ENCODE measurements around the gene SMURF1.

SMURF1 gene

GRCh38 chr7:99141841-99142726 lies 1.8 kb downstream of the SMURF1 start:
- in situ Hi-C loops (cut with MboI; ENCODE audit: low sequenced_read_pairs), result no loop called here

DNA sequence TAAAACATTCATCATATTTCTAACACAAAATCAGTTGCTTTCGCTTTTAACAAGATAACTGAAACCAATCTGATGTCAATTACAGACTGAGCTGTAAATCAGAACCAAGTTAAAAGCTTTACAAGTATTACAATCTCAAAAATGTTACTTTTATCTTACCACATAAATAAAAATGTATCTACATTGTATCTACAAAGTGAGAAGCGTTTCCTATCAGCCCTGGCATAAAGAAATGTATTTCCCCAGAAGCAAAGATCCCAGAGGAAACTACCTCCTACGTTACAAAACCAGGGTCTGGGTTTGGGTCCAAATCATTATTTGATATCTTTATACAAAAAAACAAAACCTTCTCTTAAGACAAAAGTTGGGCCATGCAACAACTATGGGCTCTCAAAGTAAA lies 2.6 kb downstream of the SMURF1 start:
- in situ Hi-C loops (cut with MboI; ENCODE audit: low sequenced_read_pairs), result no loop called here

DNA sequence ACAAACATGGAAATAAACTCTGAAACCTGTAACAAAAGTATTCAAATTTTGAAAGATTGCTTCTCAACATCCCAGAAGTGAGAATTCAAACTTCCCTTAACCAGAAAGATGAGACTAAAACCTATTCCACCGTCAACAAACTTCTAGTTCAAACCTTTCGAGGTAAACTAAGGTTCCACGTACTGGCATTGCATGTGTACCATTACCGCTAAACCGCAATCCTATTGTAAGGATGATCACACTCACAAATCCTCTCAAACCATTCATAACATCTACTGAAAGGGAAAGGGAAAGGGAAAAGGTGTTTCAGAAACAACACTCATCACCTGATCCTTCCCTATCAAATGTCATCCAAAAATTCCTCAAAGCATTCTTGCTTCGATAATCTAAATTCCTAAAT lies 3.1 kb downstream of the SMURF1 start:
- in situ Hi-C loops (cut with MboI; ENCODE audit: low sequenced_read_pairs), result no loop called here

DNA sequence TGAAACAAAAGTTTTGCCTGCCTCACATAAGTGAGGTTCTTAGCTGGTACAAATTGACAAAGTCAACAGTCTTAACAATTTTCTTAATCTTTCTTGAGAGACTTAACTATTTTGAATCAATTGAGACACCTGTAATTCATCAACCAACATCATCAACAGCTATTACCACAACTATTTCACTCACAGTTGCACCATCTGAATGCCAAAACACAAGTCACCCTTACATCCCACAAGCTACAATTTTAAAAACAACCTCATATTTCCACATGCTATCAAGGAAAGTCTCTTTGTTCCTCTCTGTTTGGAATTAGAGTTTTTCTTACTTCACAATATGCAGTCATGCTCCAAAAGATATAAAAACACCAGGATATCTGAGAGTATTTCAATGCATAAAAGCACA lies 4.9 kb downstream of the SMURF1 start:
- in situ Hi-C loops (cut with MboI; ENCODE audit: low sequenced_read_pairs), result no loop called here

DNA sequence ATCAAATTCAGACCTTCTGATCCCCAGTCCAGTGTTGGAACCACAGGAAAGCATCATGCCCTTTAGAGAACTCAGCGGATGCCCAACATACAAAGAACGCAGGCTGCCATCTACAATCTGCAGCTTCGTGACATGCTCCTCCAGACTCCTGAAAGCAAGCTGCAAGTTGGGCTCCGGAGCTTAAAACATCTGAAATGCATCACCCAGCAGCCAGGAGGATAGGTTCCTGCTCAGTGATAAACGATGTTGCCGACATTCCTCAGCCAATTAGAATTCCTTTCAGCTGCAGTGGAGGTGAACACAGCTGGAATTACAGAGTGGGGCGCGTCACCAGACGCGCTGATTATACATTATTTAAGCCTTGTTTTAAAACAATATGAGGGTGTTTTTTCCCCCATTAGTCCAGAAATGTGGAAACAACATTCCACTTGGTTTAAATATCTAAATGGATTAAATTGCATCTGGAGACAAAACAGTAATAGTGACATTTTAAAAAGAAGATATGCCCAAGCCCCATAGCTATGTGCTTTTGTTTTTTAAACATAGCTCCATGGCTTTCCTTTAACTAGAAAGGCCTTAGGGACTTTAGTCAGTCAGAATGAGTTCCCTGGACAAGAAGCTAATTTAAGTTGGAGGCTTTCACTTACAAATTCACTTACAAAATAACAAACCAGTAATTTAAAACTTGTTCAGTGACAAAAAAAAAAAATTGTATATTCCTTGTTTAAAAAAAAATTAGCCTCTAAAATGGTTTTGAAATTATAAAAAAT lies 6.3 kb downstream of the SMURF1 start:
- in situ Hi-C loops (cut with MboI; ENCODE audit: low sequenced_read_pairs), result no loop called here

DNA sequence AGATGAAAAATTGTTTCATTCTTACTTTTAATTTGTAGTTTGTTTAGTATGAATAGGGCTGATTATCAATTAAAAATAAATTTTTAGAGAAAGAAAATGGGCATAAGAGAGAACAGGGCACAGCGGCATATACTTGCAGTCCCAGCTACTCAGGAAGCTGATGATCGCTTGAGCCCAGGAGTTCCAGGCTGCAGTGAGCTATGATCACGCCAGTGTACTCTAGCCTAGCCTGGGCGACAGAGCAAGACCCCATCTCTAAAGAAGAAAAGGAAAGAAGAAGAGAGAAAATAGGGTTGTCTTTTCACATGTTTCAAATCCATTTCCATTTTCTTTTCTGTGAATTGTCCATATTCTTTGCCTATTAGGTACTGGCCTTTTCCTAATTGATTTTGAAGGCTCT lies 8.0 kb downstream of the SMURF1 start:
- in situ Hi-C loops (cut with MboI; ENCODE audit: low sequenced_read_pairs), result no loop called here

- in situ Hi-C loops (cut with MboI; ENCODE audit: low sequenced_read_pairs), result no loop called here
Measured at GRCh38 chr7:99133766-99134564, 9.9 kb downstream of the SMURF1 start.

DNA sequence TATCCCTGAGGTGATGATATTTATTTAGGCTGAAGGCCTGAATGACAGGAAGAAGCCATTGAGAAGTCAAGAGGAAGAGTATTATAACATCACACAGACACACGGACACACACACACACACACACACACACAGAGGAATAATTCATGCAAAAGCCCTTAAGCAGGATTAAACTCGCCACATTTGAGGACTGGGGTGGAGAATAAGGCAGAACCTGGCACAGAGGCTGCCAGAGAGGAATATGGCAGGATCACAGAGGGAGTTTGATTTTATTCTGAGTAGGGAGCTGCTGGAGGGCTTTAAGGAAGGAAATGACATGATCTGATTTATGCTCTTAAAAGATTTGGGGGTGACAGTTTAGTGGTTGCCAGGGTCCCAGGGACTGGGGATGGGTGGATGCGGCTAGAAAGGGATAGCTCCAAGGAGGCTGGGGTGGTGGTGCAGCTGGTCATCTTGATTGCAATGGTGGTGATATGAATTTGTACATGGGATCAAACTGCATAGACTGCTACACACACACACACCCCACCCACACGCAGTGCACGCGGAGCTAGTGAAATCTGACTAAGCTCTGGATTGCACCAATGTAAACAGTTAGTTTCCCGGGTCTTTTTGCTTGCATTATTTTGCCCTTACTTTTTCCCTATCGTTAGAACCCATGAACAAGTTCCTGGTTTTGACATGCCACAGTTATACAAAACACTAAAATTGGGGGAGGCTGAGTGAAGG lies 11.2 kb downstream of the SMURF1 start:
- in situ Hi-C loops (cut with MboI; ENCODE audit: low sequenced_read_pairs), result no loop called here

GRCh38 chr7:99131290-99131689 lies 12.6 kb downstream of the SMURF1 start:
- in situ Hi-C loops (cut with MboI; ENCODE audit: low sequenced_read_pairs), result no loop called here

DNA sequence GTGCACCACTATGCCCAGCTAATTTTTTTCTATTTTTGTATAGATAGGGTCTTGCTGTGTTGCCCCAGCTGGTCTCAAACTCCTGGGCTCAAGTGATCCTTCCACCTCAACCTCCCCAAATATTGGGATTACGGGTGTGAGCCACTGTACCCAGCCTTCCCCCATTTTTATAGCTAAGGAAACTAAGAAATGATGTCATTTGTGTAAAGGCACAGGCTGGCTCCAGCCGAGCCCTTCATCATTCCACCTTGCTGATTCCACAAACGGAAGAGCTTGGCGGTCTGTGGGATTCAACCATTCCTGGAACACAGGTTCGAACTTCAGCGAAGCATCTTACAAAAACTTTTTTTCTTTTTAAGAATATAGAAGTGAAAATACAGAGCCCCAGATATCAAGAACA lies 14.4 kb downstream of the SMURF1 start:
- in situ Hi-C loops (cut with MboI; ENCODE audit: low sequenced_read_pairs), result no loop called here

DNA sequence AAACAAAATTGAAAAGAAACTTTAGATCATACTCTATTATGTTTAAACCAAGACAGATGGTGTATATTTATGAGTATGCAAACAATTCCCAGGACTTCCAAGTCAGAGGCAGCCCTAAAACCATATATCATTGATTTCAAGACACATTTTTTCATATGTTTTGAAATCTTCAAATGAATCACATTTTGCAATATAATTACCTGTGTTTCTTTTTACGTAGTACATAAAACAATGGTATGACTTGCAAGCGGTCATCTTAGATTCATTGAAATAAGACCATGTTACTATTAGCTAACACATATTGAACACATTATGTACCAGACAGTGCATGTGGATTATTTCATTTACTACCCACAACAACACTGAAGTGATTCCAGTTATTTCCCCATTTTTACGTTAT lies 14.9 kb downstream of the SMURF1 start:
- in situ Hi-C loops (cut with MboI; ENCODE audit: low sequenced_read_pairs), result no loop called here

GRCh38 chr7:99128076-99128950 lies 15.6 kb downstream of the SMURF1 start:
- in situ Hi-C loops (cut with MboI; ENCODE audit: low sequenced_read_pairs), result no loop called here

DNA sequence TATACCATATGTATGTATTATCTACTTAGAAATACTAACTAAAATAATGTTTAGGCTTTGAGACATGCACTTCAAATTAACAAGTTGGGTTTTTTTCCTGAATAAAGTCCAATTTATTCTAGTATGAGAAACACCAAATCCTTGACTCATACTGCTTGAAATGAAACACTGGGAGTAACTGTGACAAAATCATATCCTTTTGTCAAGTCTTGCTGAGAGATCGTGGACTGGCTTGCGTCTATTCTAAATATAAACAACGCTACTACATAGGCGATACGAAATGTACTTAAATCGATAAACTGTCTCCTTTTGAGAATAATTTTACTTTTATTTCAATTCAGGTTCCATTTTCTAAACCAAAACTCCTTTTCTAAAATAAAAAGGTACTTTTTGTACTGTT lies 16.3 kb downstream of the SMURF1 start:
- in situ Hi-C loops (cut with MboI; ENCODE audit: low sequenced_read_pairs), result no loop called here

GRCh38 chr7:99126921-99127553 lies 16.9 kb downstream of the SMURF1 start:
- in situ Hi-C loops (cut with MboI; ENCODE audit: low sequenced_read_pairs), result no loop called here

GRCh38 chr7:99125505-99125865 lies 18.4 kb downstream of the SMURF1 start:
- in situ Hi-C loops (cut with MboI; ENCODE audit: low sequenced_read_pairs), result no loop called here

DNA sequence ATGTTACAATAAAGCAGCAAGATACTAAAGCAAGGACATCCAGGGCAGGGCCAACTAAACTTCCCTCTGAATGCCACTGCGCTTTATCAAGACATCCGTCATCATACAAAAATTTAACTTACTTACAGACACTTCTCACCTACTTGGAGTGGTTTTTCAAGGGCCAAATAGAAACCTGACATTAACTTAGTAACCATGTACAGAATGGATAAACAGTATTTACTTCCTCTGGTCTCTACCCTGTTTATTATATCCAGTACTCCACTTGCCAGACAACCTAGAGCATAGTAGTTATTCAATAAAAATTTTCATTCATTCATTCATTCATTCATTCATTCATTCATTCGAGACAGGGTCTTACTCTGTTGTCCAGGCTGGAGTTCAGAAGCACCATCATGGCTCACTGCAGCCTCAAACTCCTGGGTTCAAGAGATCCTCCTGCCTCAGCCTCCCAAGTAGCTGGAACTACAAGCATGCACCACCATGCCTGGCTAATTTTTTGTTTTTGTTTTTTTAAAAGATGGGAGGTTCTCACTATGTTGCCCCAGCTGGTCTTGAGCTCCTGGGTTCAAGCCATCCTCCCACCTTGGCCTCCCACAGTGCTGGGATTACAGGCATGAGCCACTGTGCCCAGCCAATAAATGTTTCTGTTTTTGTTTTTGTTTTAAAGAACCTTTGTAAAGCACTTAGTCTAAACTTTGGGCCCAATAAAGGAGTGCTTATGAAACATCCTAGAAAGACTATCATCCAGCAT lies 19.0 kb downstream of the SMURF1 start:
- in situ Hi-C loops (cut with MboI; ENCODE audit: low sequenced_read_pairs), result no loop called here

DNA sequence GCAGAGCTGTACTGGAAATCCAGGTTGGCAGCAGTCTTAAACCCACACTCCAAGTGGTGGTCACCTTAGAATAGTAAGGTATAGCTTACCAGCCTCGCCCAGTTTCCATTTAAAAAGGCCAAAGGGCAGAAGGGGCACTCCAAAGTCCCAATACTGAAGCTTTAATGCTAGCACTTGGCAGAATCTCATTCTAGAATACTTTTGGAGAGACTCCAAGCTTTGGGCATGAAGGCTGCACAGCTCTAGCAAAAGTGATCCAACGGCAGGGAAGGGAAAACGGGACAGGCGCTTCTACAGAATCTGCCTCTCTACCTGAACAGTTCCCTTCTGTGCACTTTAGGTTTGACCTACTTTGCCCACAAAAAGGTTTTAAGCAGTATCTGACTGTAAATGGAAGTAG lies 19.7 kb downstream of the SMURF1 start:
- in situ Hi-C loops (cut with MboI; ENCODE audit: low sequenced_read_pairs), result no loop called here

DNA sequence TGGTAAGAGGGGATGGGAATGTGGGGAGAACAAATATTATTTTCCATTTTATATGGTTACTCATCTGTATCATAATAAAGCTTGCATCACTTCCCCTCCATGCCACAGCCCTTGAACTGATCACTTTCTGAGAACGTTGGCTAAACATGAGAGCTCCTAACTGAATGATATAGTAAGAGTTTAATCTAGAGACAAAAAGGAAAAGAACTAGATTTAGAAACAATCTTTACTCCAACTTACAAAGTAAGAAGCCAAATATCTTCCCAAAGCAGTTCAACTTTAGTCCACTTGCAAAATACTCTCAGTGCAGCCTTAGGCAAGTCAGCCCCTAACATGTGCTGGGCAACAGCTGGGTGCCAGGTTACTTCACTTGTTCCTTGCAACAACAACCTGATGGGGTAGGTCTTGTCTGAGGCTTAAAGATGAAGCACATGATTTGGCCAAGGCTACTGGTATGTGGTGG lies 20.3 kb downstream of the SMURF1 start:
- in situ Hi-C loops (cut with MboI; ENCODE audit: low sequenced_read_pairs), result no loop called here

DNA sequence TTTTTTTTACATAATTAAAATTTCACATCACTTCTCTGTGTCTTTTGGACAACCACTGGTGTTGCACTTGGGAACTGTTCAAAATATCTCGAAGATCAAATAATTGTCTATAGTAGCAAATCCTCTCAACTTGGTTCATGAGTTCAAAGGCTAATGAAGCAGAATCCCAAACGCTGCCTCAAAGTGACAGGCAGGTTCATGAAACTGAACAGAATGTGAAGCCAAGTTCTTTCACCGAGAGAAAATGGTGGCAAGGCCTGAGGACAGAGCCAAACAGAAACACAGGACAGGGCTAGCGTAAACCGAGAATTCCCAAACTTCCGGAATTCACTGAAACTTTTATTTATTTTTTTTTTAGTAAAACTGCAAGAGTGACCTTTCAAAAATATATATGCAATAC lies 21.1 kb downstream of the SMURF1 start:
- in situ Hi-C loops (cut with MboI; ENCODE audit: low sequenced_read_pairs), result no loop called here

Data from HL-60/S4 treated with retinoic acid at 250 ng/mL for 4 days and 3 days (cell line).